UCSD-AML1 (cell line): ENCODE measurements around the gene KRTAP13-1.

Experiments
- DNase-seq: peaks from one replicate; lab custom pipeline; 2025; ENCODE audit not compliant: unreplicated experiment; lab: John Stamatoyannopoulos, UW

Gene KRTAP13-1

GRCh38 chr21:30395731-30396130 lies at the start of gene KRTAP13-1:
Gene KRTAP13-1 (plus strand): TSS chr21:30396031. CDS start chr21:30396087, 56 bp downstream.
- DNase-seq: no peak

- DNase-seq: no peak
Observed at GRCh38 chr21:30348506-30348905, 47.3 kb upstream of the KRTAP13-1 start, which contains the start of gene KRTAP23-1. Gene KRTAP23-1 (minus strand): TSS chr21:30348606. CDS start chr21:30348606, 0 bp downstream.

GRCh38 chr21:30349572-30349971 lies 46.3 kb upstream of the KRTAP13-1 start:
- DNase-seq: no peak

GRCh38 chr21:30351534-30351933 lies 44.3 kb upstream of the KRTAP13-1 start:
- no peak for DNase-seq

GRCh38 chr21:30354308-30355005 lies 41.4 kb upstream of the KRTAP13-1 start:
- DNase-seq: no peak

- DNase-seq: no peak
Observed at GRCh38 chr21:30355906-30356305, 39.9 kb upstream of the KRTAP13-1 start.

- no peak for DNase-seq
Observed at GRCh38 chr21:30372139-30372770, 23.6 kb upstream of the KRTAP13-1 start, which contains the start of gene KRTAP13-2. Gene KRTAP13-2 (minus strand): TSS chr21:30372271. CDS start chr21:30372213, 58 bp downstream.

- DNase-seq: no peak
Observed at GRCh38 chr21:30382201-30382600, 13.6 kb upstream of the KRTAP13-1 start.

GRCh38 chr21:30391492-30392025 lies 4.3 kb upstream of the KRTAP13-1 start:
- no peak for DNase-seq

GRCh38 chr21:30408782-30409494 lies 13.1 kb downstream of the KRTAP13-1 start:
- DNase-seq: peak; percentile 9

GRCh38 chr21:30415993-30416392 lies 20.2 kb downstream of the KRTAP13-1 start:
- no peak for DNase-seq

- no peak for DNase-seq
Observed at GRCh38 chr21:30425826-30426225, 30.0 kb downstream of the KRTAP13-1 start, which contains the start of gene KRTAP13-3. Gene KRTAP13-3 (minus strand): TSS chr21:30425926. CDS start chr21:30425912, 14 bp downstream.

GRCh38 chr21:30426731-30427130 lies 30.9 kb downstream of the KRTAP13-1 start:
- DNase-seq: no peak

GRCh38 chr21:30430170-30430655 lies 34.4 kb downstream of the KRTAP13-1 start, which contains the start of gene KRTAP13-4:
Gene KRTAP13-4 (plus strand): TSS chr21:30430220. CDS start chr21:30430276, 56 bp downstream.
- no peak for DNase-seq

GRCh38 chr21:30434033-30434631 lies 38.3 kb downstream of the KRTAP13-1 start:
- peak; percentile 12 for DNase-seq

- DNase-seq: no peak
Observed at GRCh38 chr21:30437010-30437565, 41.3 kb downstream of the KRTAP13-1 start.

- no peak for DNase-seq
Observed at GRCh38 chr21:30439975-30440374, 44.1 kb downstream of the KRTAP13-1 start, which contains the start of gene KRTAP15-1. Gene KRTAP15-1 (plus strand): TSS chr21:30440275. CDS start chr21:30440328, 53 bp downstream.

GRCh38 chr21:30443226-30443625 lies 47.4 kb downstream of the KRTAP13-1 start:
- no peak for DNase-seq

GRCh38 chr21:30444204-30444603 lies 48.4 kb downstream of the KRTAP13-1 start:
- DNase-seq: no peak
